ENCODE measurements around the gene CST3.
A peak's percentile ranks its signal among the peaks of the same experiment; 100 is the strongest.
"Not testable (repeated sequence)": the region's sequence is repeated elsewhere in the genome, so short reads cannot be mapped to it uniquely, and the experiment has no call there.

CST3 gene

DNA sequence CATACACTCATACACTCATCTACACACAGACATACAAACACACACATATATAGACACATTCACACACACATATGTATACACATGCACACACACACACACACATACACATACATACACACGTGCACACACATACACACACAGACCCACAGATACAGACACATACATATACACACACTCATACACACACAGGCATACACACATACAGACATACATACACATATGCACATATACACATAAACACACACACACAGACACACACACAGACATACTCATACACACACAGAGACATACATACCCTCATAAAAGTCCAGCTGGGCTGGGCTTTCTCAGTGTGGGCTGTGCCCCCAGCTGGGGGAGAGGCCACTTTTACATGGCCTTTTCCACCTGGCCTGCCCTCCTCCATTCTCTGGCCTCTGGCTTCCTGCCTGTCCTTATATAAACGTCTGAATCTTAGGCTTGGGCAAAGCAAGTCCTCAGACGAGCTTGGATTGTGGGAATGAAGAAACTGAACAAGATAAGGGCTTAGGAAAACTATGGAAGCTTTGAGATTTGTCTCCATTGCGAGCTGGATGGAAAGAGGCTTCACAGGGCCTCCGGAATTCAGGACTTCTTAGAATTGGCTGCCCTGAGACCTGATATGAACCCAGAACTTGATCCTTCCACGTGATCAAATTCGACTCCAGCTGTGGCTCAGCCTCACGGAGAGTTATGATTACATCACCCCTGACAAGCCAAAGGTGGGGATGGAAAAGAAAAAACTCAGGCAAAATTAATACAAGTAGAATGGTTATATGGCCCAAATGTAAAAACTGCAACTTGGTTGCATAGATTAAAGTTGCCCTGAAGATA is 22.5 kb upstream of the CST3 start:
- H3K9me3 ChIP-seq (ENCODE audit: control insufficient read depth, low read length), result no peaks in the 10 kb centered on the region
- H3K36me3 ChIP-seq (ENCODE audit: control insufficient read depth, insufficient read depth, low read length), result no peaks in the 10 kb centered on the region
- no peak overlapping the region for H3K4me3 ChIP-seq (ENCODE audit: low read length)
- no peaks in the 10 kb centered on the region for H3K27me3 ChIP-seq (ENCODE audit: control insufficient read depth, insufficient read depth, low read length)
- no peak overlapping the region for H3K9ac ChIP-seq (ENCODE audit: low read length)
- H3K4me1 ChIP-seq (ENCODE audit: control insufficient read depth, insufficient read depth, low read length), result peaks cover 4% of the 10 kb centered on the region

DNA sequence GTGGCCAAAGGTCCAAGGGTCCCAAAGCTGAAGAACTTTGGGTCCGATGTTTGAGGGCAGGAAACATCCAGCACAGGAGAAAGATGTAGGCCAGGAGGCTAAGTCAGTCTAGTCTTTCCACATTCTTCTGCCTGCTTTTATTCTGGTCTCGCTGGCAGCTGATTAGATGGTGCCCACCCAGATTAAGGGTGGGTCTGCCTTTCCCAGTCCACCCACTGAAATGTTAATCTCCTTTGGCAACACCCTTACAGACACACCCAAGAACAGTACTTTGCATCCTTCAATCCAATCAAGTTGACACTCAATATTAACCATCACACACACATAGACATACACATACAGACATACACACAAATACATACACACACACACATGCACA is 21.8 kb upstream of the CST3 start:
- H3K9ac ChIP-seq (ENCODE audit: low read length); H3K9me3 ChIP-seq (ENCODE audit: control insufficient read depth, low read length); H3K4me1 ChIP-seq (ENCODE audit: control insufficient read depth, insufficient read depth, low read length); H3K4me3 ChIP-seq (ENCODE audit: low read length); H3K27me3 ChIP-seq (ENCODE audit: control insufficient read depth, insufficient read depth, low read length); H3K36me3 ChIP-seq (ENCODE audit: control insufficient read depth, insufficient read depth, low read length): not testable (repeated sequence)

DNA sequence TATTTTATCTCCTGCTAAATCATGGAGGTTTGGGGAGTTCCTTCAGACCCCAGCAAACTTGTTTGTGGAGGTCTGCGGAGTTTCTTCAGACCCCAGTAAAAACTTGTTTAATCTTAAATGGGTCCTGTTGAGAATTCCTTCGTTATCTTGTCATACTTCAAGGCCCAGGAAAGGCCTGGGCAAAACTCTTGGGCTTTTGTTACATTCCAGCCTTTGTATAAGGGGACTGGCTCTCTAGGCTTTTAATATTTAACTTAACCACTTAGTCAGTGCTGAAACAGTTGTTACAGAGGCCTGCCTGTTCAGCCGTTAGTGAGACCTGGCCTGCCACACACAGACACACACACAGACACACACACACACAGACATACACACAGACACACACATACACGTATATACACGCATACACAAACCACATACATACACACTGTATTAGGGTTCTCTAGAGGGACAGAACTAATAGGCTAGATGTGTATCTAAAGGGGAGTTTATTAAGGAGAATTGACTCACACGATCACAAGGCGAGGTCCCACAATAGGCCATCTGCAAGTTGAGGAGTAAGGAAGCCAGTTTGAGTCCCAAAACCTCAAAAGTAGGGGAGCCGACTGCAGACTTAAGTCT is 21.3 kb upstream of the CST3 start:
- Histone ChIP-seq H3K4me3 (ENCODE audit: low read length) (no peak overlapping the region), H3K27me3 (ENCODE audit: control insufficient read depth, insufficient read depth, low read length) (no peaks in the 10 kb centered on the region), H3K9me3 (ENCODE audit: control insufficient read depth, low read length) (no peaks in the 10 kb centered on the region), H3K9ac (ENCODE audit: low read length) (no peak overlapping the region), H3K4me1 (ENCODE audit: control insufficient read depth, insufficient read depth, low read length) (peaks cover 4% of the 10 kb centered on the region), H3K36me3 (ENCODE audit: control insufficient read depth, insufficient read depth, low read length) (no peaks in the 10 kb centered on the region)

DNA sequence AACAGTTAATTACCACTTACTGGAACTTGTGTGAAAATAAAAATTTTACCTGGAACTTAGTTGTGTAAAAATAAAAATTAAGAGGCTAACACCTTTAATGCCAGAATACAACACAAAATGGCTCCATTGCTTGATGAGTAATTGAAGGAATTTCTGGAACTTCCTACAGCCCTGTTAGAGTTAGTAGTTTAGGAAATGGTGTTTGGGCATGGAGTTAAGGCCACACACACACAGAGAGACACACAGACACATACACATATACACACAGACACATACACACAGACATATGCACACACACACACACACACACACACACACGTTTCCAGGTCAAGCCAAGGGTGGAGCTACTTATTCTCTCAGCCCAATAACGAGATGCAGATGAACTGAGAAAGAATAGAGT is 20.6 kb upstream of the CST3 start:
- no peaks in the 10 kb centered on the region for H3K9me3 ChIP-seq (ENCODE audit: control insufficient read depth, low read length)
- peaks cover 4% of the 10 kb centered on the region for H3K4me1 ChIP-seq (ENCODE audit: control insufficient read depth, insufficient read depth, low read length)
- no peaks in the 10 kb centered on the region for H3K27me3 ChIP-seq (ENCODE audit: control insufficient read depth, insufficient read depth, low read length)
- no peak overlapping the region for H3K4me3 ChIP-seq (ENCODE audit: low read length)
- H3K9ac ChIP-seq (ENCODE audit: low read length), result no peak overlapping the region
- no peaks in the 10 kb centered on the region for H3K36me3 ChIP-seq (ENCODE audit: control insufficient read depth, insufficient read depth, low read length)

DNA sequence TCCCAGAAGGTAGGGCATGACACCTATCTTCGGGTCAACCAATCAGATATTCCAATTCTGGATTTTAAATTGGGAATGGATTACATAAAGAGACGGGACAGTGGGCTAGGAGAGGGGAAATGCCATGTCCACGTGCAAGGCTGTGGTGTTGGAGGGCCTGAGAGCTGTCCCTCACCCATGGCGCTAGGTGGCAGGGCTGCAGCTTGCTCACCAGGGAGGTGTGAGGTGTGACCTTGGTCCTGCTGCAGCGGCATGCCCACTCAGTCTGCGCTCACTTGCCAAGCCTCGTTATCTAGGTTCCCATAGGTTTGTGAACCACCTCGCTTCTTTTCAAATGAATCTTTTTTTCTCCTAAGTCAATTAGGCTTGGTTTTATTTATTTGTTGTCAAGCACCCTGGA is 19.4 kb upstream of the CST3 start:
- Histone ChIP-seq H3K4me1 (ENCODE audit: control insufficient read depth, insufficient read depth, low read length) (peaks cover 4% of the 10 kb centered on the region), H3K4me3 (ENCODE audit: low read length) (no peak overlapping the region), H3K9me3 (ENCODE audit: control insufficient read depth, low read length) (no peaks in the 10 kb centered on the region), H3K9ac (ENCODE audit: low read length) (no peak overlapping the region), H3K36me3 (ENCODE audit: control insufficient read depth, insufficient read depth, low read length) (no peaks in the 10 kb centered on the region), H3K27me3 (ENCODE audit: control insufficient read depth, insufficient read depth, low read length) (no peaks in the 10 kb centered on the region)

DNA sequence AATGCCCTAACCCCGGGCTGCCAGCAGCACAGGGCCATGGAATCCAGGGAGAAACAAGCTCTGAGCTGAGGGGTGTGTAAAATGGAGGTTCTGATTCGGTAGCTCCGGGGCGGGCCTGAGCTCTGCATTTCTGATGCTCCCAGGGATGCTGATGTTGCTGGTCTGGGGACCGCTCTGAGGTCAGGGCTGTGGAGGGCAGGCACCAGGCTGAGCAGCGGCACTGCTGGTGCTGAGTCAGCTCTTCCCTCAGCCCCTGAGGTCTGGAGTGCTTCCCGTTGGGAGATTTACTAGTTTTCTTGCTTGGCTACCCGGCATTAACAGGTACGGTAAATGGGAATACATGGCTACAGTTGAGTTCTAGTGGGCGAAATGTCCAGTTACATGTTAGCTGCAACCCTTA is 18.6 kb upstream of the CST3 start:
- Histone ChIP-seq H3K36me3 (ENCODE audit: control insufficient read depth, insufficient read depth, low read length) (no peaks in the 10 kb centered on the region), H3K9ac (ENCODE audit: low read length) (peak overlapping the region; percentile 4), H3K9me3 (ENCODE audit: control insufficient read depth, low read length) (no peaks in the 10 kb centered on the region), H3K4me1 (ENCODE audit: control insufficient read depth, insufficient read depth, low read length) (peaks cover 4% of the 10 kb centered on the region), H3K4me3 (ENCODE audit: low read length) (no peak overlapping the region), H3K27me3 (ENCODE audit: control insufficient read depth, insufficient read depth, low read length) (no peaks in the 10 kb centered on the region)

DNA sequence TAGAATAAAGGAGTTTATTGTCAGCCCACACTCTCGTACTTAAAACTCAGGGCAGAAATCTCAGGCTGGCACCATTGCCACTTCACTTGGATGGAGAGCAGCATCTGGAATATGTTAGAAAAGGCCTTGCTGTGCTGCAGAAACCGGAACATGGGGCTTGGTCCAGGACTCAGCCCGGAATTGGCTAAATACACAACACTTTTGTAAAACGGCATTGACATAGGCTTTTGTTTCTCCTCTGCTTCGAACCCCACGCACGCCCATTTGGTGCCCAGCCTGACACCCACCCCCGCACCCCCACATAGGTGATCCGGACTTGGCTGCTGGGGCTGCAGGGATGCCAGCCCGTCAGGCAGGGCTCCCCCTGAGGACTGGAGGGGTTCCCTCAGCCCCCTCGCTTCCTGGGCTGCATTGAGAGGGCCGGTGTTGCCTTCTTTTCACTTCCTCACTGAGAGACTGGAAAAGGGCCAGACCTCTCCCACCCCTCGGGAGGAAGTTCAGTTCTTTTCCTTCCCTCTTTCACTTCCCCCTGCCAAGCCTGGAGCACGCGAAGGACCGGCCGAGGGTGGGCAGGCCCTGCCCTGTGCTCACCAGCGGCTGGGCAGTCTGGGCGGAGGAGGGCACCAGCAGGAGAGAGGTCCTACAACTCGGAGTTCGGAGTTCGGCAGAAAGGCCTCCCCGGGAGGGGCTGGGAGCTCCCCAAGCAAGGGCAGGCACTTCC is 17.9 kb upstream of the CST3 start:
- no peak overlapping the region for H3K4me3 ChIP-seq (ENCODE audit: low read length)

DNA sequence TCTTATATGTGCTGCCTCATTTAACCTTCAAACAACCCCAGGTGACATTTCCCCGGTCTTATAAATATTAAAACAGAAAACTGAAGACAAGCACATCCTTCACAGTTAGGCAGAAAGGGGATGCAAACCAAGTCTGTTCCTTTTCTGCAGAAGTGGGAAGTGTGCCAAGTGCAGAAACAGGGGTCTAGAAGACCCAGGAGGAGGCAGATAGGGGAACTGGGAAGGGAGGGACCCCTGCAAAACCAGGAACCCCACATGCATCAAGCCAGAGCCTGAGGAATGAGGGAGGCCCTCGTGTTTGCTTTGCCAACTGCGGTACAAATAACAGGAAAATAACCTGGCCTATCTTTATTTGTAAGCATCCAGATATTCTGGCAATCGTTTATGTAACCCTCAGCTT is 17.0 kb upstream of the CST3 start:
- Histone ChIP-seq H3K36me3 (ENCODE audit: control insufficient read depth, insufficient read depth, low read length) (no peaks in the 10 kb centered on the region), H3K9me3 (ENCODE audit: control insufficient read depth, low read length) (no peaks in the 10 kb centered on the region), H3K4me1 (ENCODE audit: control insufficient read depth, insufficient read depth, low read length) (no peaks in the 10 kb centered on the region), H3K4me3 (ENCODE audit: low read length) (no peak overlapping the region), H3K9ac (ENCODE audit: low read length) (no peak overlapping the region), H3K27me3 (ENCODE audit: control insufficient read depth, insufficient read depth, low read length) (no peaks in the 10 kb centered on the region)

More for the DNA sequence above, 17.9 kb upstream of the CST3 start:
- no peak overlapping the region for H3K9ac ChIP-seq (ENCODE audit: low read length)
- H3K36me3 ChIP-seq (ENCODE audit: control insufficient read depth, insufficient read depth, low read length), result no peaks in the 10 kb centered on the region
- peaks cover 4% of the 10 kb centered on the region for H3K4me1 ChIP-seq (ENCODE audit: control insufficient read depth, insufficient read depth, low read length)
- no peaks in the 10 kb centered on the region for H3K27me3 ChIP-seq (ENCODE audit: control insufficient read depth, insufficient read depth, low read length)
- no peaks in the 10 kb centered on the region for H3K9me3 ChIP-seq (ENCODE audit: control insufficient read depth, low read length)

DNA sequence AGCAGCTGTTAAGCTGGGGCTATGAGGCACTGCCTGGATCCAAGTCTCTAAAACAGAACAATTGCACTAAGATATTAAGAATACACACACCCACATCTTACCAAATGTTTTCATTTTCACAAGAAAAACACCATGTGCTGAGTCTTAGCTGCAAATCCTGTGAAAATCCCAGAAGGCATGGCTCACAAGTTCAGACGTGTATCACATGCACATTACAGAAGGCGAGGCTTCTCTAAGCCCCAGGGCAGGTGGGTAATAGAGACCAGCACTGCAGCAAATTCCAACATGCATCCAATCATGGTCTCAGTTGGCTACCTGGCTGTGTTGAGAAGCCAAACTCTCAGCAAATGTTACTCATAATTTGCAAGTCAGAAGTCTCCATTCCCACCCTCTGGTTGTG is 16.2 kb upstream of the CST3 start:
- Histone ChIP-seq H3K9me3 (ENCODE audit: control insufficient read depth, low read length) (no peaks in the 10 kb centered on the region), H3K4me3 (ENCODE audit: low read length) (no peak overlapping the region), H3K36me3 (ENCODE audit: control insufficient read depth, insufficient read depth, low read length) (no peaks in the 10 kb centered on the region), H3K9ac (ENCODE audit: low read length) (no peak overlapping the region), H3K27me3 (ENCODE audit: control insufficient read depth, insufficient read depth, low read length) (no peaks in the 10 kb centered on the region), H3K4me1 (ENCODE audit: control insufficient read depth, insufficient read depth, low read length) (no peaks in the 10 kb centered on the region)

DNA sequence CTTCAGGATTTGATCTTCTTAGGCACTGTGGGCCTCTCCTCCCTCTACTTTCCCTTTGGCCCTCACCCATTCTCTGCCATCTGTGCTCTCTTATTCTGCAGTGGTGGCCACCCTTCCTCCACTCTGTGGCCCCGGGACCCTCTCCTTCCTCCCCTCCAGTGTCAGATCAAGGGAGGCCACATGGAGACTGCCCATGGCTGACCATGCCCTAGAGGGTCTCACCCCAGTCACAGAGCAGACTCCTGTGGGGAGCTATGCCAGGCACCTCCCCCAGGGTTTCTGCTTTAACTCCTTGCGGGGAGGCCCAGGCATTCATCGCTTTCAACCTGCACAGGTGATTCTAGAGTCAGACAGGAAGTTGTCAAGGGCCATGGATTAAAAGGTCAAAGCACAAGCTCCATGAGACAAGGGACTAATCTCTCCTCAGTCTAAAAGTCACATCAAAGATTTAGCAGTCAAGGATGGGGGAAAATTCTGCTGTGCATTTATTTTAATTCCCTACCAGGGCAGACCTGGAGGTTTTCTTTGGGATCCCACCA is 15.7 kb upstream of the CST3 start:
- Histone ChIP-seq H3K27me3 (ENCODE audit: control insufficient read depth, insufficient read depth, low read length) (no peaks in the 10 kb centered on the region), H3K9ac (ENCODE audit: low read length) (no peak overlapping the region), H3K36me3 (ENCODE audit: control insufficient read depth, insufficient read depth, low read length) (no peaks in the 10 kb centered on the region), H3K9me3 (ENCODE audit: control insufficient read depth, low read length) (no peaks in the 10 kb centered on the region), H3K4me1 (ENCODE audit: control insufficient read depth, insufficient read depth, low read length) (no peaks in the 10 kb centered on the region), H3K4me3 (ENCODE audit: low read length) (no peak overlapping the region)

DNA sequence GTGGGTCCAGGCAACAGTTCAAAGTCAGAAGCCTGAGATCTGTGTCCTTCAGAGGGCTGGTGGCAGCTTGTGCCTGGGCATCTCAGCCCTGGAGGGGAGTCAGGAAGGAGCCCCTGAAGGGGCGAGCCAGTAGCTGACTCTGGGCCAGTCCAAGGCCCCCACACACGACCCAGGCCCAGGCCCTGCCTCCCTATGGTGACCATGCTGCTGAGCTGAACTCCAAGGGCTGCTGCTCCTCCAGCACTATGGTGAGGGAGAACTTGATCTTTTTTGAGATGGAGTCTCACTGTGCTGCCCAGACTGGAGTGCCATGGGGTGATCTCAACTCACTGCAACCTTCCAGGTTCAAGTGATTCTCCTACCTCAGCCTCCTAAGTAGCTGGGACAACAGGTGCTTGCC is 15.2 kb upstream of the CST3 start:
- Histone ChIP-seq H3K4me3 (ENCODE audit: low read length) (no peak overlapping the region), H3K36me3 (ENCODE audit: control insufficient read depth, insufficient read depth, low read length) (no peaks in the 10 kb centered on the region), H3K4me1 (ENCODE audit: control insufficient read depth, insufficient read depth, low read length) (no peaks in the 10 kb centered on the region), H3K9ac (ENCODE audit: low read length) (no peak overlapping the region), H3K27me3 (ENCODE audit: control insufficient read depth, insufficient read depth, low read length) (no peaks in the 10 kb centered on the region), H3K9me3 (ENCODE audit: control insufficient read depth, low read length) (no peaks in the 10 kb centered on the region)

DNA sequence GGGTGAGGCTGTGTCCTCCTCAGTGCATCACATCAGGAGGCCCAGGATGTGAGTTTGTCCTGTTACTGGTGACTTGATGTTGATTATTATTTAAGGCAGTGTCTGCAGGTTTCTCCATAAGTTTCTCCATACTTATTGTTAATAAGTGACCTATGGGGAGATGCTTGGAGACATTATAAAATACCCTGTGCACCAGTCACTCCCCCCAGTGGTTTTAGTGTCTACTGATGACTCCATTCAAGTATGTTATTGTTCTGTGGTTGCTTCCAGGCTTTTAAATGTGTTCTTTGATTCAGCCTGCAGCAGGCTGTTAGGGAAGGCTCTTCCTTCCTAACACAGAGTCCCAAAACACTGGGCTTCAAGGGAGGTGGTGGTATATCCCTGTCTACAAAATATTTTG is 14.6 kb upstream of the CST3 start:
- Histone ChIP-seq H3K4me1 (ENCODE audit: control insufficient read depth, insufficient read depth, low read length) (no peaks in the 10 kb centered on the region), H3K36me3 (ENCODE audit: control insufficient read depth, insufficient read depth, low read length) (no peaks in the 10 kb centered on the region), H3K9ac (ENCODE audit: low read length) (no peak overlapping the region), H3K9me3 (ENCODE audit: control insufficient read depth, low read length) (no peaks in the 10 kb centered on the region), H3K27me3 (ENCODE audit: control insufficient read depth, insufficient read depth, low read length) (no peaks in the 10 kb centered on the region), H3K4me3 (ENCODE audit: low read length) (no peak overlapping the region)
